Right atrium auricular region (tissue), 2 donors: ENCODE measurements around the gene ABCC12. TPM values are rescaled to one million over a fixed set of nuclear protein-coding genes. Genes with fewer than 3 reads are reported as not detected.

Experiments
- DNase-seq: peaks from one replicate; pipeline ENCODE4 v3.0.0-alpha.2; 2019; ENCODE audit warnings: low spot score
- H3K27ac ChIP-seq, 2 donors: fragments of 200-600 bp; sonication (generic); 1 replicate in 1 of 2; 2 replicates in 1 of 2; pipeline ENCODE4 v1.5.1; 2016 to 2019
- H3K27me3 ChIP-seq, 2 donors: fragments of 200-600 bp; sonication (generic); one replicate each; pipeline versions ENCODE4 v1.5.1 to v1.6.0; 2017 to 2019
- H3K36me3 ChIP-seq: fragments of 200-600 bp; sonication (generic); one replicate; pipeline ENCODE4 v1.5.1; 2016
- H3K4me1 ChIP-seq, 2 donors: fragments of 200-600 bp; sonication (generic); one replicate each; pipeline versions ENCODE4 v1.5.1 to v1.6.0; 2017 to 2019
- H3K4me3 ChIP-seq, 2 donors: fragments of 200-600 bp; sonication (generic); 1 replicate in 1 of 2; 2 replicates in 1 of 2; pipeline ENCODE4 v1.5.1; 2017 to 2019; ENCODE audit warnings: mild to moderate bottlenecking in 1 of 2, moderate library complexity in 1 of 2
- H3K9me3 ChIP-seq, 2 donors: fragments of 200-600 bp; sonication (generic); one replicate each; pipeline ENCODE4 v1.5.1; 2019
- total RNA-seq, 2 donors: library from RNA; depleted of rRNA; stranded (reverse); fragments of >200 nt; gene quantifications; one replicate each; pipeline ENCODE4 v1.1.0, GENCODE V29; 2016
- TF ChIP-seq, protein P1 (sequence below), 2 donors: fragments of 200-600 bp; sonication (generic); IDR thresholded peaks; one replicate each; pipeline ENCODE4 v1.5.1; 2019; ENCODE audit warnings: antibody characterized with exemption in 2 of 2

Gene ABCC12
- total RNA-seq, 2 donors from 2014 or later: not detected

DNA sequence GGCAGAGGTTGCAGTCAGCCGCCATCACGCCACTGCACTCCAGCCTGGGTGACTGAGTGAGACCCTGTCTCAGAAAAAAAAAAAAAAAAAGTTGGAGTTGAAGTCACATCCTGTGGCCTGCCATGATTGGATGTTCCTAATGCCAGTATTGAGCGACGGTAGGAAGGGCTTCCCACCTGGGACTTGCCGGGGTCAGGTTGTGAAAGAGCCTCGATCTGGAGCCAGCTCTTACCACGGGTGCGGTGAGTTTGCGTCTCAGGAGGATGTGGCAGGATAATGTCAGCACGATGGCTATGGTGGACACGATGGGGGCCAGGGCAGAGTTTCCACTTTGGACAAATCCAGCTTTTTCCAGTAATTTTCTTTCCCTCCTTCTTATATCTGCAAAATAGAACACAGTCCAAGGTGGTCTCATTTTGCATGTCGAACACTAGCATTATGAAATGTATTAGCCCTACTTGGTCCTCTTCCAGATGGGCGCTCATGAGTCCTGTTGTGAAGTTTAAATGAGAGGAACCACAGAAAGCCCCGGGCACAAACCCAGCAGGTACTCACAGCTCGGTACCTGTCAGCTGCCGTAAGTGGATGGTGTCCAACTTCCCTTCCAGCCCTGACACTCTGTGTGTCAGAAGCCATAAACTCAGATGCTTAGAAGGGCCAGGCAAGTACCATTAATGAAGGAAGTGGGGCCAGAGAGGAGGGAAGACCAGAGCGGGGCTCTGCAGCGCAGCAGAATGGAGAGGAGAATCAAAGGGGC is 22.2 kb downstream of the ABCC12 start:
- H3K27ac ChIP-seq: no peak overlapping the region
- TF ChIP-seq, protein P1, sequence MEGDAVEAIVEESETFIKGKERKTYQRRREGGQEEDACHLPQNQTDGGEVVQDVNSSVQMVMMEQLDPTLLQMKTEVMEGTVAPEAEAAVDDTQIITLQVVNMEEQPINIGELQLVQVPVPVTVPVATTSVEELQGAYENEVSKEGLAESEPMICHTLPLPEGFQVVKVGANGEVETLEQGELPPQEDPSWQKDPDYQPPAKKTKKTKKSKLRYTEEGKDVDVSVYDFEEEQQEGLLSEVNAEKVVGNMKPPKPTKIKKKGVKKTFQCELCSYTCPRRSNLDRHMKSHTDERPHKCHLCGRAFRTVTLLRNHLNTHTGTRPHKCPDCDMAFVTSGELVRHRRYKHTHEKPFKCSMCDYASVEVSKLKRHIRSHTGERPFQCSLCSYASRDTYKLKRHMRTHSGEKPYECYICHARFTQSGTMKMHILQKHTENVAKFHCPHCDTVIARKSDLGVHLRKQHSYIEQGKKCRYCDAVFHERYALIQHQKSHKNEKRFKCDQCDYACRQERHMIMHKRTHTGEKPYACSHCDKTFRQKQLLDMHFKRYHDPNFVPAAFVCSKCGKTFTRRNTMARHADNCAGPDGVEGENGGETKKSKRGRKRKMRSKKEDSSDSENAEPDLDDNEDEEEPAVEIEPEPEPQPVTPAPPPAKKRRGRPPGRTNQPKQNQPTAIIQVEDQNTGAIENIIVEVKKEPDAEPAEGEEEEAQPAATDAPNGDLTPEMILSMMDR (IDR thresholded peaks at IDR 0.05): no peak
- H3K36me3 ChIP-seq: no peaks in the 10 kb centered on the region
- no peak for DNase-seq
- H3K4me1 ChIP-seq: peaks cover 0 to 16% of the 10 kb centered on the region in 2 donors
- no peaks in the 10 kb centered on the region for H3K27me3 ChIP-seq
- no peaks in the 10 kb centered on the region for H3K9me3 ChIP-seq
- H3K4me3 ChIP-seq: no peak overlapping the region

DNA sequence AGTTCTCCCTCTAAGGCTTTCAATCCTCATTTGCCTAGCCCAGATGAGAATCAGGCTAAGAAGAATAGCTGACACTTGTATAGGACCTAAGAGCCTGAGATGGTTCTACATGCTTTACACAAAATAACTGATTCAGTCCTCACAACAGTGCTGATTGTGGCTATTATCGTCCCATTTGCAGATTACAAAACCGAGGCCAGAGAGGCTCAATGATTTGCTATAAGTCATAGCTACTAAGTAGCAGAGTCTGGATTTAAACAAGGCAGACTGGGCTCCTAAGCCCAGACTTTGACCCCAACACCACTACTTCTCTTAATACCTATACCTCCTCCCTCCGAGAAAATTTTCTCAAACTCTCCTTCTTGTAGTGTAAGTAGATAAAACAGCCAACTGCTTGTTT is 23.1 kb downstream of the ABCC12 start:
- DNase-seq: no peak
- no peak overlapping the region for H3K4me3 ChIP-seq
- no peak overlapping the region for H3K27ac ChIP-seq
- peaks cover 0 to 9% of the 10 kb centered on the region in 2 donors for H3K4me1 ChIP-seq
- H3K36me3 ChIP-seq: no peaks in the 10 kb centered on the region
- no peaks in the 10 kb centered on the region for H3K9me3 ChIP-seq
- TF ChIP-seq, protein P1 (IDR thresholded peaks at IDR 0.05): no peak
- H3K27me3 ChIP-seq: no peaks in the 10 kb centered on the region

DNA sequence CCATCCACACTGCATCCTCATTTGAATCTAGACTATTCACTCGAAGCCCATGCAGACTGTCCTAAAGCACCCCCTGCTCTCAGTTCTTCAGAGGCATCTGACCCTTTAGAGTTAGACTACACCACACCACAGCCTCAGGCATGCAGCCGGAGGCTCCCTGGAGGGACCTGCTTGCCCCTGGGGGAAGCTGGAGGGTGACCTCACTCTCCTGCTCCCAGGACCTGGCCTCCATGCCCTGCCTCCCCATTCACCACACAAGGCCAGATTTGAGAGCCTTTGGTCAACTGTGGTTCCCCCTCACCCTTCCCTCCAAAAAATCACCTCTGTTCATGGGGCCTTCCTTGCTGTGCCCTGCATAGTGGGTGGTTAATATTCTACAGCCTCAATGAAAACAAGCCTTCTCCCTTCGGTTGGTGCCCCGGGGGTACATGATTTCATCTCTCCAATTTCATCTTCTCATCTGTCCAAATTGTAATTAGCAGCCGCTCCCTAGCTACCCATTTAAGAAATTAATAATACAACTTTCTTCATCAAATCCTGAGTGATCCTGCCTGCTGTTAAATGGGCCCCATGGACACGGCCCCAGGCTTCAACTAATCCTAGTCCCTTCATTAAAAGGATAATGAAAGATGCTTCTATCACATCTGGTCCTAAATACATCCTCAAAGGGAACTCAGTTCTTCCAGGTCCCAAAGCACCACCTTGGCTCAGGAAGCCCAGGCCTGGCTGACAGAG is 24.4 kb downstream of the ABCC12 start:
- no peak for DNase-seq
- no peak overlapping the region for H3K27ac ChIP-seq
- H3K27me3 ChIP-seq: no peaks in the 10 kb centered on the region
- H3K4me3 ChIP-seq: no peak overlapping the region
- TF ChIP-seq, protein P1 (IDR thresholded peaks at IDR 0.05): no peak
- H3K9me3 ChIP-seq: no peaks in the 10 kb centered on the region
- peaks cover 0 to 11% of the 10 kb centered on the region in 2 donors for H3K4me1 ChIP-seq
- H3K36me3 ChIP-seq: no peaks in the 10 kb centered on the region

DNA sequence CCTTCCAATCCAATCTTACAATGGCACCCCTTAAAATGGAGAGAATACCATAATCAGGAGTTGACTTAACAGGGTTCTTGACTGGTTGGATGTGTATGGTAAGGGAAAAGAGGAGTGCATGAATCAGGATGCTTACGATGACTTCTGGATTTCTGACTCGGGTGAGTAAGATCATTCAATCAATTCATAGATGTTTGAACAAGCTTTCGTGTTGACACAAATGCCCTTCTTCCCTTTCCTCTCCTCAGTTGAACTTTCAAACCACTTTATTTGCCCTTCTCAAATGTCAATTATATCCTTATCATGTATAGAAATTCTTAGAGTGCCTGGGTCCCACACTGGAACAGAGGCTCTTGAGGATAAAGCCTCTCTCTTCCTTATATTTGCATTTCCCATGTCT is 25.9 kb downstream of the ABCC12 start:
- H3K36me3 ChIP-seq: no peaks in the 10 kb centered on the region
- H3K27ac ChIP-seq: no peak overlapping the region
- H3K9me3 ChIP-seq: no peaks in the 10 kb centered on the region
- no peak overlapping the region for H3K4me3 ChIP-seq
- DNase-seq: no peak
- no peaks in the 10 kb centered on the region for H3K27me3 ChIP-seq
- TF ChIP-seq, protein P1 (IDR thresholded peaks at IDR 0.05): no peak
- peaks cover 0 to 20% of the 10 kb centered on the region in 2 donors for H3K4me1 ChIP-seq

DNA sequence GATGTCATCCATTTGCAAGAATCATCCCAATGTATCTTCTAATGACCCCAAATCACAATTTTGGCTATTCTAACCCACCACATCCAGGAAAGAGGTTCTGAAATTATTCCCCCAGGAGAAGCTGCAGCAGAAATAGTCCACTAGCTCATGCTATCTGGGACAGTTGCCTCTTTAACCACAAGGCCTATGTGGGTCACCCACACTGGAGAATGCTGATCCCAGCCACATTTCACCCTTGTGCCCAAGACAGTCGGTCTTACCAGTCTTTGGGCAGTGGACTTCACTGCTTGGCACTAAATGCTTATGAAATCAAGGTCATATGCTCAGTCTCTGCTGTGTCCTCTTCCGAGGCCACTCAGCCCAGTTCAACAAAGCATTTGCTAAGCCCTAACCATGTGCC is 27.0 kb downstream of the ABCC12 start:
- Histone ChIP-seq H3K9me3 (no peaks in the 10 kb centered on the region), H3K27ac (no peak overlapping the region), H3K4me1 (peaks cover 0 to 20% of the 10 kb centered on the region in 2 donors), H3K4me3 (no peak overlapping the region), H3K27me3 (no peaks in the 10 kb centered on the region), H3K36me3 (no peaks in the 10 kb centered on the region)
- DNase-seq: no peak
- TF ChIP-seq, protein P1 (IDR thresholded peaks at IDR 0.05): no peak
